AG08395 (cell line): Measurements from ENCODE around the gene LMOD2.
A peak's percentile ranks its signal among the peaks of the same experiment; 100 is the strongest.

Source experiments
- DNase-seq: peaks from one replicate; pipeline ENCODE4 v3.0.0; 2012; ENCODE audit warnings: mixed read lengths, low spot score

LMOD2 gene

DNA sequence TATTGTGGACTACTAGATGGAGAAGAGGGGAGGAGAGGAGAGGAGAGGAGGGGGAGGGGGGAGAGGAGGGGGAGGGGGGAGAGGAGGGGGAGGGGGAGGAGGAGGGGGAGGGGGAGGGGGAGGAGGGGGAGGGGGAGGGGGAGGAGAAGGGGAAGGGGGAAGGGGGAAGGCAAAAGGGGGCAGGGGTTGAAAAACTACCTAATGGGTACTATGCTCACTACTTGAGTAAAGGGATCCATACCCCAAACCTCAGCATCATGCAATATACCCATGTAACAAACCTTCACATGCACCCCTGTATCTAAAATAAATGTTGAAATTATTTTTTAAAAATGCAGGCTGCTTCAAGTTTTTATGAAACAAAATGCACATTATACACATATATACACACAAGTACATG, 15.1 kb upstream of the LMOD2 start:
- DNase-seq, result no peak

DNA sequence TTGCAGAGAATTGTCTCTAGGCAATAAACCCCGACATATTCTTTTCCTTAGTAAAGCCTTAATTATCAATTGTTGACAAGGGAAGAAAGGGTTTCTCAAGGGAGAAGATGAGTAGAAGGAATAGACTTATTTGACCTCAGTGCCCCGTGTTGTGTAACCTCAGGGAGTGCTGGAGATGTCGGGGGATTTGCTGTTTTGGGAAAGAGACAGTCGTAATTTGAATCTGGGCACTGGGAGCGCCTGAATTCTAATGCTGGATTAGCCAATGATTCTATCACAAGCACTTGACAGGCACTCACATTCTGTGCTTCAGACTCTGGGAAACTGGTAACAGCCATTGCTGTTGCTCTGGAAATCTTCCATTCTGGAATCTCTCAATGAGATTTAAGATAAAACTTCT, 13.8 kb upstream of the LMOD2 start:
- DNase-seq, result no peak

GRCh38 chr7:123643495-123644441, 11.9 kb upstream of the LMOD2 start:
- peak; percentile 40 for DNase-seq

DNA sequence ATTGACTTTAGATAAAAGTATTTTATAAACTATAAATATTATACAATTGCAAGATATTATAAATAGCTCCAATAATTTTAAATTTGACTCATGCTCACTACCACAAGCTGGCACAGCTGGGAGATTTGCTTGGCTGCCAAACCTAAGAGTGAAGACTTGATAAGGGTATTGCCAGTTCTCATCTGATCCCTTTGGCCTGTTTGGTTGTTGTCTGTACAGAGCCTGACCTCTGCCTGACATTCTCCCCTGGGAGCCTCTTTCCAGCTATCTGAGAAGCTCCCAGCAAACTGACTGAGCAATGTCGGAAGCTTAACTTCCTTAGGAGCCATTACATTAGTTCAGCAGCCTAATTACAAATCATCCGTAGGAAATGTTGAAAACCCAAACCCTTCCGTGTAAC, 10.2 kb upstream of the LMOD2 start:
- no peak for DNase-seq

DNA sequence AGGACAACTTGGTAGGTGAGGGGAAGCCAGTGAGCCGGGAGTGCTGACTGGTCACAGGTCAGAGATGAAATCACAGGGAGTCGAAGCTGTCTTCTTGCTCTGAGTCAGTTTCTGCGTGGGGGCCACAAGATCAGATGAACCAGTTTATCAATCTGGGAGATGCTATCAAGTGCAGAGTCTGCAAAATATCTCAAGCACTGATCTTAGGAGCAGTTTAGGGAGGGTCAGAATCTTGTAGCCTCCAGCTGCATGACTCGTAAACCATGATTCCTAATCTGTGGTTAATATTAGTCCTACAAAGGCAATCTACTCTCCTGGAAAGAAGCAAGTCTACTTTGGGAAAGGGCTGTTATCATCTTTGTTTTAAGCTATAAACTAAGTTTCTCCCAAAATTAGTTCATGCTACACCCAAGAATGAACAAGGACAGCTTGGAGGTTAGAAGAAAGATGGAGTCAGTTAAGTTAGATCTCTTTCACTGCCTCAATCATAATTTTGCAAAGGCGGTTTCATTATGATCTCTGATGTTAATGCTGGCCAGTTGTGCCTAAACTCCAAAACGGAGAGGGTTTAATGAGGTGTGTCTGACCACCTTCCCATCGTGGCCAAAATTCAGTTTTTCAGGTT, 8.4 kb upstream of the LMOD2 start:
- no peak for DNase-seq

- peak; percentile 34 for DNase-seq
Measured at GRCh38 chr7:123649964-123650363, 5.7 kb upstream of the LMOD2 start.

GRCh38 chr7:123650595-123650994, 5.1 kb upstream of the LMOD2 start:
- DNase-seq, result no peak

DNA sequence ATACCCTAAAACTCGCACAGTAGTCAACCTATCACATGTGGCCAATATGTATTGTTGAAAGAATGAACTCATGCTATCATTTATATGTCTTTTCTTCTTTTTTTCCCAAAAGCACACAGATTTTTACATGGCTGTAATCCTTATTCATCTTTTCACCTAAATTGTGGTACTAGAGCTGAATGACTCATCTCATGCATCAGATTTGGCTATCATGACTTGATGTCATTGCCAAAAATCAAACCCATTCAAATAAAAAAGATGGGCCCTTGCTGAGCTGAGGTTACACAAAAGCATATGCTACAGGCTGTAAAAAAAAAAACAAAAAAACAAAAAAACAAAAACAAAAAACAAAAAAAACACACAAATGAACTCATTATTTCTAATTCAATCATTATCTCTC, 3.3 kb upstream of the LMOD2 start:
- no peak for DNase-seq

DNA sequence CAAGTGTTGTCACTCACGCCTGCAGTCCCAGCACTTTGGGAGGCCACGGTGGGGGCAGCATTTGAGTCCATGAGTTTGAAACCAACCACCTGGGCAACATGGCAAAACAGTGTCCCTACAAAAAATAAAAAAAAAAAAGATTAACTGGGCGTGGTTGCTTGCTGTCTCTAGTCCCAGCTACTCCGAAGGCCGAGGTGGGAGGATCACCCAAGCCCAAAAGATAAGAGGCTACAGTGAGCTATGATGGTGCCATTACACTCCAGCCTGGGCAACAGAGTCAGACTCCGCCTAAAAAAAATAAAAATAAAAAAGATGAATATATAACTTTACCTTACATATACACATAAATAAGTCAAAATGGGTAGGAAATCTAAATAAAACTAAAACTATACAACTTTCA, 2.5 kb upstream of the LMOD2 start:
- no peak for DNase-seq

GRCh38 chr7:123656544-123657303, 1.1 kb downstream of the LMOD2 start:
- DNase-seq, result no peak

- no peak for DNase-seq
Measured at GRCh38 chr7:123657304-123657685, 1.6 kb downstream of the LMOD2 start.

DNA sequence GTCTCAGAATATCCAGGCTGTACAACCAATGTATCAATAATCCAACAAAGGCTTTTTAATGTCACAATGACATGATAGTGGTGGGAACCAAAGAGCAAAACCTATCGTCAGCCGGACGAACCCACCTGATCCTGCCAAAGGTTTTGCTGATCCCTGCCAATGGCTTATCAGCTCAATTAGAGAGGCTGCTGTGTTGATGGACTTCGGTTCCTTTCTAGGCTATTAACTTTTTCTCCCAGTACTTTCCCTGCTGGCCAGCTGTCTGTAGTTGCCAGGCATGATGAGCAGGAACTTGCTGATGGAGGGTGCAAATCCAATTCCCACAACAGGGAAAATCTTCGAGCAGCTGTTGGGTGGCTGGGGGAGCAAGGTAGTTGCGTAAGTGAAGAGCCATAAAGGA, 2.4 kb downstream of the LMOD2 start:
- no peak for DNase-seq

DNA sequence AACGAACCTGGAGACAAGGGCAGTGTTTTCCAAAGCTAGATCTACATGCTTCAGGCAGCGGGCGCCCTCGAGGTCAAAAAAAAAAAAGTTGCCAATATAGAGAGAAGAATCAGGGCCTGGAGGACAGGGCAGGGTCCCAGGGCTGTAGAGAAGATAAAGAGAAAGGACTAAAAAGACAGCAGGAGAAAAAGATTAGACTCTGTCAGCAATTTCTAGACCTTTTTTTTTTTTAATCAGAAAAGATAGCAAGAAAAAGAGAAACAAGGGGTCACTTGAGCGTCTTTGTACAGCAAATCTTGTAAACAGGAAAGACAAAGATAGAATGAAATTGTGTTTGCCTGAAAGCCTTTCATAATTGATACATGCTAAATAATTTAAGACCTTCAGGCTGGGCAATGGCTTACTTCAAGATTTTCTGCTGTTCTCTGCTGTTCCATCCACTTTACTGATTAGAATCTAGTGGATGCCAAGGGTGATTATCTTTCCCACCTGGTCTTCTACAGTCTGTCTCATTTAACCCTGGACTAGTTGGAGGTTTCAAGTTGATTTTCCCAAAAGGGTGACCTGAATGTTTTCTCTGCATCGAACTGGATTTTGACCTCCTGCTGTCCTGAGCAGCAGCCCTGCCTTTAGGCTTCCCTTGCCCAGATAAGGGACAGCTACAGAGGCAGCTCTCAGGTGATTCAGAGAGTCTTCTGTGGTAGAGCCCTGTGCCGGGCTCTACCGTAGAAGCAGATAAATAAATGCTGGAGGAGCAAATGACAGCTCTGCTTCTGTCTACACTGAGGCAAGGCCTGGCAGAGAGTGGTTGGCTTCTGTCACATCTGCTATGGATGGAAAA, 5.1 kb downstream of the LMOD2 start:
- DNase-seq, result no peak

- DNase-seq, result no peak
Measured at GRCh38 chr7:123661765-123662164, 6.1 kb downstream of the LMOD2 start.

DNA sequence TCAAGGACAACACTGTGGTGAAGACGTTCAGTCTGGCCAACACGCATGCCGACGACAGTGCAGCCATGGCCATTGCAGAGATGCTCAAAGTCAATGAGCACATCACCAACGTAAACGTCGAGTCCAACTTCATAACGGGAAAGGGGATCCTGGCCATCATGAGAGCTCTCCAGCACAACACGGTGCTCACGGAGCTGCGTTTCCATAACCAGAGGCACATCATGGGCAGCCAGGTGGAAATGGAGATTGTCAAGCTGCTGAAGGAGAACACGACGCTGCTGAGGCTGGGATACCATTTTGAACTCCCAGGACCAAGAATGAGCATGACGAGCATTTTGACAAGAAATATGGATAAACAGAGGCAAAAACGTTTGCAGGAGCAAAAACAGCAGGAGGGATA, 6.6 kb downstream of the LMOD2 start:
- DNase-seq, result no peak

DNA sequence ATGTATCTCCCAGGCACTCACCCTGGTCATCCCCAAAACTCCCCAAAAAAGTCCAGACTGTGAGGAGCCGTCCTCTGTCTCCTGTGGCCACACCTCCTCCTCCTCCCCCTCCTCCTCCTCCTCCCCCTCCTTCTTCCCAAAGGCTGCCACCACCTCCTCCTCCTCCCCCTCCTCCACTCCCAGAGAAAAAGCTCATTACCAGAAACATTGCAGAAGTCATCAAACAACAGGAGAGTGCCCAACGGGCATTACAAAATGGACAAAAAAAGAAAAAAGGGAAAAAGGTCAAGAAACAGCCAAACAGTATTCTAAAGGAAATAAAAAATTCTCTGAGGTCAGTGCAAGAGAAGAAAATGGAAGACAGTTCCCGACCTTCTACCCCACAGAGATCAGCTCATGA, 7.1 kb downstream of the LMOD2 start:
- DNase-seq, result no peak

DNA sequence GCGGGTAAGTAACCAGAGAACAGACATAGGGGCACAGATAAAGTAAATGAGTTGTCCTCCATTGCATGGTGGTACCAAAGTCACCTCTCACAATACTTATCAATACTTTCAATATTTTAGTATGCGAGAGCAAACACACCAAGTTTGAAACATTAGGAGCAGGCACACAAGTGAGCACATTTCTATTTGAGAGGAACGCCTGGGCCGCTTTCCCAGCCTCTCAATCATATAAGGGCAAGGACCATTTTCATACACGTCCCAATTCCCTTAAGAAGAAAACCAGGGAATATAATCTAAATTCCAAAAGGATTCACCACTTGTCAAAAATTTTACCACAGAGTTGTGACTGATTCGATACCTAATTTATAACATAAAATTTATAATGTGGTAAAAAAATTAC, 7.5 kb downstream of the LMOD2 start:
- DNase-seq, result no peak

DNA sequence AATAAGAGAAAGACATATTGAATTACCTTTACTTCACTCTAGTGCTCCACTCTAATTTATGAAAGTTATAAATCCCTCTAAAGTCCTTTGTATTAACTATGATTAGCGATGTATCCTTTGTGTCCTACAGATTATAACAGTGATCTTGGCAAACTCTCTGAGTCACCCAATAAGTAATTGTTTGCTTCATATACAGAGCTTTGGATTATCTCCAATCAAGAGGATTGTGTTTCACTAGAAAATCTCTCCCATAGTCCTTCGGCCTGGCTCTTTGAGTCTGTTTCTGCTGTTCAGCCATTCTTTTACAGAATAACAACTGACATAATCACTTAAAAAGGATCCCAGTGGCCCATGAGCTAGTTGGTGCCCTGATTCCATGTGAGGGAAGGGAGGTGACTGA, 9.5 kb downstream of the LMOD2 start:
- no peak for DNase-seq

GRCh38 chr7:123665896-123666295, 10.2 kb downstream of the LMOD2 start:
- no peak for DNase-seq

DNA sequence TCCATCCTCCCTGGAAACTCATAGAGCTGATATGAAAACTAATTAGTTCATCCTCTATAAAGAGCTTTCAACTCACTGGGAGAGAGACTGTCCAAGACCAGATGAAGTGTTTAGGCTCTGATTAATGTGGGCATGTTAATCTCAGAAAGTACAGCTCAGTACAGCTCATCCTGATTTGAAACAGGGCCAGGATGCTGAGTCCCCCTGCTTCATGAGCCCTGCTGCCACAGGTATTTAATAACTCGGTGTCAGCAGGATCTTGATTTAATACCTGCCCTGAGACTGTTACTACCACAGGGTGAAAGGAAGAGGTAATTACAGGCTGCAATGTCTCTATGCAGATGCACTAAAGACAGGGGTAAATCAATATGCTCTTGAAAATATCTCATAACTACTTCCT, 10.8 kb downstream of the LMOD2 start:
- no peak for DNase-seq

DNA sequence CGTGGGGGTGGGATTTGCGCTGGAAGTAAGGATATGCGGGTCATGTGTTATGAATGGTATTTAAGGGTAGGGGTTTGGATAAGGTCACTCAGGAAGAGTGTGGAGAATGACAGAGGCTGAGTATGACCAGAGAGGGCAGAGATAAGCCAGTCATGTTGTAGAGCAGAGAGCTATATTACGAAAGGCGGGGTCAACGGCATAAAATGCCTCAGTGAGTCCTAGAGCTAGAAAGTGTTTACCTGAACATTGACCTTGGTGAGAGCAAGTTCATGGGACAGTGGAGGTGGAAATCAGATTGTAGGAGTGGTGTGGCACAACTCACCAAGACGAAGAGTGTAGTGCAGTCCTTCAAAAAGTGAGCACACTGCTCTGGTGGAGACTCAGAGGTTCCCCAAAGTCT, 13.8 kb downstream of the LMOD2 start:
- DNase-seq, result no peak

- no peak for DNase-seq
Measured at GRCh38 chr7:123673137-123673732, 17.6 kb downstream of the LMOD2 start.
